HG02642 (cell line): Measurements from ENCODE around the gene COX7A1.
"Not testable (repeated sequence)": the region's sequence is repeated elsewhere in the genome, so short reads cannot be mapped to it uniquely, and the experiment has no call there.

Source experiments
- ATAC-seq: cut with Tn5 transposase; IDR thresholded peaks from one replicate; pipeline ENCODE4 v1.9.1; 2021; ENCODE audit warnings: mild to moderate bottlenecking; ENCODE audit not compliant: unreplicated experiment, poor library complexity

COX7A1 gene

GRCh38 chr19:36152352-36153091, at the start of gene COX7A1:
COX7A1 (minus strand) TSS chr19:36152447; CDS start chr19:36152407, 40 bp downstream.
- ATAC-seq: no peak

- no peak for ATAC-seq
Measured at GRCh38 chr19:36201684-36202083, 49.4 kb upstream of the COX7A1 start.

GRCh38 chr19:36198119-36198518, 45.9 kb upstream of the COX7A1 start:
- ATAC-seq: no peak

- ATAC-seq: no peak
Measured at GRCh38 chr19:36196249-36196648, 44.0 kb upstream of the COX7A1 start.

- ATAC-seq: not testable (repeated sequence)
Measured at GRCh38 chr19:36186722-36187121, 34.5 kb upstream of the COX7A1 start.

- no peak for ATAC-seq
Measured at GRCh38 chr19:36183245-36183628, 31.0 kb upstream of the COX7A1 start.

- ATAC-seq: no peak
Measured at GRCh38 chr19:36182612-36183244, 30.5 kb upstream of the COX7A1 start.

GRCh38 chr19:36179077-36179476, 26.8 kb upstream of the COX7A1 start:
- ATAC-seq: not testable (repeated sequence)

GRCh38 chr19:36173846-36174245, 21.6 kb upstream of the COX7A1 start:
- not testable (repeated sequence) for ATAC-seq

DNA sequence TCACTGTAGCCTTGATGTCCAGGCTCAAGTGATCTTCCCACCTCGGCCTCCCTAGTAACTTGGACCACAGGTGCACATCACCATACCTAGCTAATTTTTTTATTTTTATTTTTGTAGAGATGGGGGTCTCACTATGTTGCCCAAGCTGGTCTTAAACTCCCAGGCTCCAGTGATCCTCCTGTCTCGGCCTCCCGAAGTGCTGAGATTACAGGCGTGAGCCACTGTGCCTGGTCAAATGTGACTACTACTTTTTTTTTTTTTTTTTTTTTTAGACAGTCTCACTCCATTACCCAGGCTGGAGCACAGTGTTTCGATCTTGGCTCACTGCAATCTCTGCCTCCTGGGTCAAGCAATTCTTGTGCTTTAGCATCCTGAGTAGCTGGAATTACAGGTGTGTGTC, 20.6 kb upstream of the COX7A1 start:
- no peak for ATAC-seq

GRCh38 chr19:36169084-36169760, 17.0 kb upstream of the COX7A1 start:
- ATAC-seq: no peak

DNA sequence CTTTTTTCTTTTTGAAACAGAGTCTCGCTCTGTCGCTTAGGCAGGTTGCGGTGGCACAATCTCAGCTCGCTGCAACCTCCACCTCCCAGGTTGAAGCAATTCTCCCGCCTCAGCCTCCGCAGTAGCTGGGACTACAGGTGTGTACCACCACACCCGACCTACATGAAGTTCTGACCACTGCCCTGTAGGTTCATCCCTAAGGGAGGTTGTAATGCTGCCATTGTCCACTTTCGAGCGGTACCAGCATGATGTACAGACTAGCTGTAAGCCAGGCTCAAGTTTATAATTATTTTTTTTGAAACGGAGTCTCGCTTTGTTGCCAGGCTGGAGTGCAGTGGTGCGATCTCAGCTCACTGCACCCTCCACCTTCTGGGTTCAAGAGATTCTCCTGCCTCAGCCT, 11.6 kb upstream of the COX7A1 start:
- no peak for ATAC-seq

DNA sequence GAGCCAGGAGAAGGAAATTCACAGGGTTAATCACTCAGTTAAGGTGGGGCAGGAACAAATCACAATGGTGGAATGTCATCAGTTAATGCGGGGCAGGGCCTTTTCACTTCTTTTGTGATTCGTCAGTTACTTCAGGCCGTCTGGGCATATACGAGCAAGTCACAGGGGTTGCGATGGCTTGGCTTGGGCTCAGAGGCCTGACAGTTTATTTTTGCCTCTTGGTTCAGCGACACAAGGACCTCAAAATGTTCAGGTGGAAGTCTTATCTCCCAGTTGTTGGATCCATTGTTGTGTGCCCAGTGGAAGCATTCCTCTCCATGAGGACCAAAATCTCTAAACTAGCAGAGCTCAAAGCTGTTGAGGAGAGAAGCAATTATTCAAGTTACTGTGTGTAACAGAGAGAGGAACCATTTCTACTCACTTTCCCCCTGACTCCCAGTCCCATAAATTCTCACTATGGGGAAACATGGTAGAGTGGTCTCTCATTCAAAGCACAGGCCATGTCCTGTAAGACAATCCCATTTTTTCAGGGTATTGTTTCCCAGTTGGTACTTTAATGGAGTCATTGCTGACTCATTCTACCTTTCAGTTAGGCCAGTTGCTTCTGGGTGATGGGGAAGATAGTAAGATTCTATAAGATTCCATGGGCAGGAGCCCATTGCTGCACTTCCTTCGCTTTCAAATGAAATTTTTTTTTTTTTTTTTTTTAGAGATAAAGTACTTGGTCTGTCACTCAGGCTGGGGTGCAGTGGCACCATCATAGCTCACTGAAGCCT, 8.8 kb upstream of the COX7A1 start:
- ATAC-seq: no peak

DNA sequence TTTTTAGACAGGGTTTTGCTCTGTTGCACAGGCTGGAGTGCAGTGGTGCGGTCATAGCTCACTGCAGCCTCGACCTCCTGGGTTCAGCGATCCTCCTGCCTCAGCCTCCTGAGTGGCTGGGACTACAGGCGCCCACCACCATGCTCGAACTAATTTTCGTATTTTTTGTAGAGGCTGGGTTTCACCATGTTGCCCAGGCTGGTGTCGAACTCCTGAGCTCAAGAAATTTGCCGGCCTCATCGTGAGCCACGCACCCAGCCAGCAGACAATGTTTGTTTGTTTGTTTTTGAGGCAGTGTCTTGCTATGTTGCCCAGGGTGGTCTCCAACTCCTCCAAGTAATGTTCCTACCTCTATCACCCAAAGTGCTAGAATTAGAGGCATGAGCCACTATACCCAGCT, 879 bp upstream of the COX7A1 start:
- no peak for ATAC-seq

DNA sequence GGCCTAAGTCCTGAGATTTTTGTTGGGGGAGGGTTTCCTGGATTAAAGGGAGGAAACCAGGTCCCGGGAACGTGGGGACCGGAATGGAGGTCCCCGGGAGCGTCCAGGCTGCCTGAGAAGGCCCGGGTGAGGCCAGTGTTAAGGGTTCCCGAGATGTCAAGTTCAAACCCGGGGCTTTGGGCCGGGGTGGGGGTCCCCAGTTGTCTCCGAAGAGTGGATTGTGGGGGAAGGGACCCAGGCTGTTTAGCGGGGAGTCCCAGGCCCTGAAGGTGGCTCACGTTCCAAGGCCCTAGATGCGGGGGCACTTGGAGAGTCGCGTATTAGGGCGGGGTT, 262 bp downstream of the COX7A1 start:
- no peak for ATAC-seq

DNA sequence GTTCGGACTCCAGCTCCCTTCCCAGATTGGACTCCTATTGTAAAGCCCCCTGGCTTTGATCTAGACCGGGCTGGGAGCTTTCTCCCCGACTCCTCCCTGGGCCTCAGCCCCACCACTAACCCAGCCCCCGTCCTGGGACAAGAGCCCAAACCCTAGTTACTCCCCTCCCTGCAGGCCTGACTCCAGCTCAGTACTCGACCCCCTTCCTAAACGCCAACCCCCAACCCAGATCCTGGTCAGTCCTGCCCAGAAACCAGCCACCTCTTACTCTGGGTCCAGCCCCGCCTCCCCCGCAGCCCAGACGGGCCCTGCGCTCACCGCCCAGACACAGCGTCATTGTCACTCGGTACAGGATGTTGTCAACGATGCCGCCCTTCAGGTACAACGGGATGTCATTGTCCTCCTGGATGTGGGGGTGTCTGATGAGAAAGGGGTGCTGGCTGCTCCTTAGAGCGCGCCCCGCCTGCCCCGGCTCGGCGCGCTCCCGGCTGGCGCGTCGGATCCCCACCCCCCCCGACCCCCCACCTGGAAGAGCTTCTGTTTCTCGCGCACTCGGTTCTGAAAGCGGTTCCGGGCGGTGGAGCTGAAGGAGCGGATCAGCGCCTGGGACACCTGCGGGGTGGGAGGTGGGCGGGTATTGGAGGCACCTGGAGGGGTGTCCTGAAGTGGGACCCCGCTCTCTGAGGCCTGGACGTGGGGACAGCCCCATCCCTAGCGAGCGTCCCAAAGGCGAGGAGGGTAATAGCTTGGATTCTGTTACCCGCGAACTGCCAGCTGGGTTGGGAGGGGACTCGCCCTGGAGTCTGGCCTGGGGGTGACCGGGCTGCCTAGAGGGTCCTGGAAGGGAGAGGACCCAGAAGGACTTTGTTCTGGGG, 866 bp downstream of the COX7A1 start:
- ATAC-seq: no peak

DNA sequence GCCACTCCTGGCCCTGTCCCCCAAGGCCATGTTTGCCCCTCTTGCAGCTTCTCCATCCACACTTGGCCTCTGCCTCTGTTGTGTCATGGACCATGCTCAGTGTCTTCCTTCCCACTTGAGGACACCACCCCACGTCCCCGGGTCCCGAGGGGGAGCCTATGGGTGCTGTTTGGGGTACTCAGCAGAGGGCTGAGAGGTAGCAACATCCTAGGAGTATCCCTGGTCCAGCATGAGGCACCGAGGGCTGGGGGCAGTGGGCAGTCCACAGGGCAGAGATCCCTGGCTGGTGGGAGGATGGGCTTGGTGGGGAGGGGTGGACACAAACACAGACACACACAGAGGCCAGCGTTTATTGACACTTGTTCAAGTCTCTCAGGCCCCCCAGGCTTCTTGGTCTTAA, 1.7 kb downstream of the COX7A1 start:
- no peak for ATAC-seq

DNA sequence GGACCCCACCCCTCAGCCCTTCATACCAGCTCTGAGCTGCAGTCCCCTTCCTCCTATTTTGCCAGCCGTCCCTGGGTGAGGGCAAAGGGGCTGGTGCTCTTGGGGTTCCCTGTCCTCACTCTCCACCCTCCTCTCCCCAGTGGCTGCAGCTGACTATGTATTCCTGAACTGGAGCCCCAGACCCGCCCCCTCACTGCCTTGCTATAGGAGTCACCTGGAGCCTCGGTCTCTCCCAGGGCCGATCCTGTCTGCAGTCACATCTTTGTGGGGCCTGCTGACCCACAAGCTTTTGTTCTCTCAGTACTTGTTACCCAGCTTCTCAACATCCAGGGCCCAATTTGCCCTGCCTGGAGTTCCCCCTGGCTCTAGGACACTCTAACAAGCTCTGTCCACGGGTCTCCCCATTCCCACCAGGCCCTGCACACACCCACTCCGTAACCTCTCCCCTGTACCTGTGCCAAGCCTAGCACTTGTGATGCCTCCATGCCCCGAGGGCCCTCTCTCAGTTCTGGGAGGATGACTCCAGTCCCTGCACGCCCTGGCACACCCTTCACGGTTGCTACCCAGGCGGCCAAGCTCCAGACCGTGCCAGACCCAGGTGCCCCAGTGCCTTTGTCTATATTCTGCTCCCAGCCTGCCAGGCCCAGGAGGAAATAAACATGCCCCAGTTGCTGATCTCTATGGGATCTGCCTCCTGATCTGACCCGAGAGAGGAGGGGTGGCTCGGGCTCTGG, 2.4 kb downstream of the COX7A1 start:
- ATAC-seq: no peak

- no peak for ATAC-seq
Measured at GRCh38 chr19:36144624-36145023, 7.6 kb downstream of the COX7A1 start.
